Loucy (cell line): ENCODE data around the gene DPF1.

ENCODE experiments used
- EZH2phosphoT487 ChIP-seq: fragments of 200-600 bp; IDR thresholded peaks from 2 replicates; pipeline ENCODE4 v1.6.1; 2018; ENCODE audit warnings: antibody characterized with exemption, mild to moderate bottlenecking, moderate library complexity, borderline replicate concordance
- TF ChIP-seq, protein P1 (sequence below): fragments of 200-600 bp; sonication (generic); conservative IDR thresholded peaks from 2 replicates; pipeline ENCODE4 v1.5.1; 2014; ENCODE audit warnings: mild to moderate bottlenecking, antibody characterized with exemption, low read length

DNA sequence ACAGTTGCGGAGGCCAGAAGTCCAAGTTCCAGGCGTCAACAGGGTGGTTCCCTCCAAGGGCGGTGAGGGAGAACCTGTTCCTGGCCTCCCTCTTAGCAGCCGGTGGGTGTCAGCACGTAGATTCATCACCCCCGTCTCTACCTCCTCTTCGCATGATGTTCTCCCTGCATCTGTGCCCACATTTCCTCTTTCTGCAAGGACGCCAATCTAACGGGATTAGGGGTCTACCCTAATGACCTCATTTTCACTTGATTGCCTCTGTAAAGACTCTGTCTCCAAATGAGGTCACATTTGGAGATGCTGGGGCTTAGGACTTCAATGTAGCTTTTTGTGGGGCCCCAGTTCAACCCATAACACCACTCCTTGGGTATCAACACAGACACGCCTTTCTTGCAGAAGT, 38.5 kb downstream of the DPF1 start:
- TF ChIP-seq, protein P1, sequence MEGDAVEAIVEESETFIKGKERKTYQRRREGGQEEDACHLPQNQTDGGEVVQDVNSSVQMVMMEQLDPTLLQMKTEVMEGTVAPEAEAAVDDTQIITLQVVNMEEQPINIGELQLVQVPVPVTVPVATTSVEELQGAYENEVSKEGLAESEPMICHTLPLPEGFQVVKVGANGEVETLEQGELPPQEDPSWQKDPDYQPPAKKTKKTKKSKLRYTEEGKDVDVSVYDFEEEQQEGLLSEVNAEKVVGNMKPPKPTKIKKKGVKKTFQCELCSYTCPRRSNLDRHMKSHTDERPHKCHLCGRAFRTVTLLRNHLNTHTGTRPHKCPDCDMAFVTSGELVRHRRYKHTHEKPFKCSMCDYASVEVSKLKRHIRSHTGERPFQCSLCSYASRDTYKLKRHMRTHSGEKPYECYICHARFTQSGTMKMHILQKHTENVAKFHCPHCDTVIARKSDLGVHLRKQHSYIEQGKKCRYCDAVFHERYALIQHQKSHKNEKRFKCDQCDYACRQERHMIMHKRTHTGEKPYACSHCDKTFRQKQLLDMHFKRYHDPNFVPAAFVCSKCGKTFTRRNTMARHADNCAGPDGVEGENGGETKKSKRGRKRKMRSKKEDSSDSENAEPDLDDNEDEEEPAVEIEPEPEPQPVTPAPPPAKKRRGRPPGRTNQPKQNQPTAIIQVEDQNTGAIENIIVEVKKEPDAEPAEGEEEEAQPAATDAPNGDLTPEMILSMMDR = no peak
- no peak for TF ChIP-seq EZH2phosphoT487
